Activated gamma-delta T cell (primary cell): ENCODE measurements around the gene ELK4.

ENCODE experiments used
- DNase-seq: peaks from one replicate; lab custom pipeline; 2025; lab: John Stamatoyannopoulos, UW

The ELK4 gene

DNA sequence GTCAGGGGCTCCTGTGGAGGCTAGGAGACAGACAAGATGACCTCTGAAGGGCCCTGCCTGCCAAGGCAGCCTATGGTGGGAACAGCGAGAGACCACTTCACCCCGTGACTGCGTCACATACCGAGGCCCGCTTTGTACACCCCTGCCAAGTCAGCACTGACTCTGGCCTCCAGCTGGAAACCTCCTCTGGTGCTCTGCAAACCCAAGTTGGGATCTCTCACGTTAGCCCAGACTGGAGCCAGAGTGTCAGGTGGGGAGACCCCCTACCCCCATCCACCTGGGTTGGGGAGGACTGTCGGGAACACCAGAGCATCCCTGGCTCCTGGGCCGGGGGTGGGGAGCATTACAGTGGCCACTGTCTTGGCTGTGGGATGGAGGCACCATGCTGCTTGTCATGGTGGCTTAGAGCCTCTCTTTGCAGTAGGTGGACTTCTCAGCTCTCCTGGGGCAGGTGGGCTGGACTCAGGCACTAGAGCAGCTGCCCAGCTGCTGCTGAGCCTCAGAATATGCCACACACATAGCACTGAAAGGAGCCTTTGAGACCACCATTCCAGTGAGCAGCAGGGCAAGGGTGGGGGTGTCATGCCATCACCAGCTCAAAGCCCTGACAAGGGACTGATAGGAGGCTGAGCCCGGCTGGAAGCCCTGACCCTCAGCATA lies 50.4 kb downstream of the ELK4 start:
- no peak for DNase-seq

DNA sequence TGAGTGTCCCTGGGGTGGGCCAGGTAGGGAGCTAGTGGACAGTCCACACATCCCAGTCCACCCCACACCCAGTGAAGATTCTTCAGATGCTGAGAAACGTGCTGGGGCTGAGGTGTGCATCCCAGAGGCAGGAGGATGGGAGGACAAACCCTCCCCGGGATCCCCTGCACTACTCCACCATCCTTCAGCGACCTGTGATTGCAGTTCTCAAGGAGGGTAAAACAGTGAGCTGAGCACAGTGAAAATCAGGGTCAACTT lies 51.0 kb downstream of the ELK4 start:
- no peak for DNase-seq

DNA sequence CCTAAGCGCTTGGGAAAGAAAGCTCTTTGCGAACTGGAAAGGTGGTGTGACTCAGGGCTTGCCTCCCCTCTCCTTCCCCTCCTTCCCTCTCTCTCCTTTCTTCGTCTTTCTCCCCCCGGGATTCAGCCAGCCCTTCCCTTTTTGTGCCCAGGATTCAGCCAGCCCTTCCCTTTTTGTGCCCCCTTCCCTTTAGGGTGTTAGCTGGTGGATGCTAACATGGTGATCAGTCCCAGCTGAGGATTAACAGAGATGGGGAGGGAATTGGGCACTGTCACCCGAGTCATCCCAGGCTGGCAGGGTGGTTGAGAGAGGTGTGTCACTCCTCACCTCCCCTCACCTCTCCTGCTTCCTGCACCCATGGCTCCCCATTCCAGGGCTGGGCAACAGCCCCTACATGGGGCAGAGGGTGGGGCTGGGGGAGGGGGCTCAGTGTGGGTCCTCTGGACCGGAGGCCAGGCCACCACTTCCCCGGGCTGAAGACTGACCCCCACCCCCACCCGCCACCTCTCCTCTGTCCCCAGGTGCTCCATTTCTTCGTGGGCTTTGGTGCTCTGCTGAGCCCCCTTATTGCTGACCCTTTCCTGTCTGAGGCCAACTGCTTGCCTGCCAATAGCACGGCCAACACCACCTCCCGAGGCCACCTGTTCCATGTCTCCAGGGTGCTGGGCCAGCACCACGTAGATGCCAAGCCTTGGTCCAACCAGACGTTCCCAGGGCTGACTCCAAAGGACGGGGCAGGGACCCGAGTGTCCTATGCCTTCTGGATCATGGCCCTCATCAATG lies 51.5 kb downstream of the ELK4 start:
- DNase-seq: no peak

DNA sequence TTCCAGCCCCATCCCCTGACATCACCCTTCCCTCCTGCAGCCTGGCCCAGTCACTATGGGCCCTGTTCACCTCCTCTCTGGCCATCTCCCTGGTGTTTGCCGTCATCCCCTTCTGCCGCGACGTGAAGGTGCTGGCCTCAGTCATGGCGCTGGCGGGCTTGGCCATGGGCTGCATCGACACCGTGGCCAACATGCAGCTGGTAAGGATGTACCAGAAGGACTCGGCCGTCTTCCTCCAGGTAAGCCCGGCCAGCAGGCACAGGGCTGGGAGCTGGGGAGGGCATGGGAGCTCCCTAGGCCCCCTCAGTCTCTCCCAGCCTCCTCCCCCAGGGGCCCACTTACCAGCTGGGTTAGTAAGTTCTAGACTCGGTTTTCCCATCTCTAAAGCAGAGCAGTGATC lies 52.1 kb downstream of the ELK4 start:
- DNase-seq: no peak

DNA sequence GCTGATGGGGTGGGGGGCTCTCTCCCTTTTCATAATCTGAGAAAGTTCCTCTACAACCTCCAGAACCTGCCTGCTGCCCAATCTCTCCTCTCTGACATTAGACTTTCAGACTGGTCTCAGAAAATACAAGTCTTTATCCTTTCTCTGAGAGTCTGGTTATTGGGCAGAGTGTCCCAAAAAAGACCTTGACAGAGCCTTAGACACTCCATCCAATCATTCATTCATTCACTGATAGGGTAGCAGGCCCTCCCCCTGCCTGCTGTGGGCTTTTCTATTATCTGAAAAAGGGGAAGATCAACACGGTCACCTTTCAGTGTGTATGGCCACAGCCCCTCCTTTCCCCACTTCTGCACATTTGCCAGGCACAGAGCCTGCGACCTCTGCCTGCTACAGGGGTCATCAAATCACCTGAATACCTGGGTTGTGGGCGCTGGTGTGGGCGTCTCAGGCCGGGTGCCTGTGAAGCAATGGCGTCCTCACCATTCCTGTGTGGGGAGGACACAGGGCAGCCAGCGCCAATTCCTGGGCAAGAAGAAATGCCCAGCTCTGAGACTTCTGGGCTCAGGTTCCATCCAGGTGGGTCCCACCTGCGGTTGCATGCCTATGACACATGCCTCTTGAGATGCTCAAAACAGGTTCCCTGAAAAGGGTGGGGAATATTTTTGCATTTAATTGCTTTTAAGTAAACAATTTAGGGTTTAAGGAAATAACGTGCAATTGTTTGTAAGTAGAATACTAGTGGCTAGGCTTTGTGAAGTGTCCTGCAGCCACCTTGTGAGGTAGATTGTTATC lies 52.8 kb downstream of the ELK4 start:
- no peak for DNase-seq

DNA sequence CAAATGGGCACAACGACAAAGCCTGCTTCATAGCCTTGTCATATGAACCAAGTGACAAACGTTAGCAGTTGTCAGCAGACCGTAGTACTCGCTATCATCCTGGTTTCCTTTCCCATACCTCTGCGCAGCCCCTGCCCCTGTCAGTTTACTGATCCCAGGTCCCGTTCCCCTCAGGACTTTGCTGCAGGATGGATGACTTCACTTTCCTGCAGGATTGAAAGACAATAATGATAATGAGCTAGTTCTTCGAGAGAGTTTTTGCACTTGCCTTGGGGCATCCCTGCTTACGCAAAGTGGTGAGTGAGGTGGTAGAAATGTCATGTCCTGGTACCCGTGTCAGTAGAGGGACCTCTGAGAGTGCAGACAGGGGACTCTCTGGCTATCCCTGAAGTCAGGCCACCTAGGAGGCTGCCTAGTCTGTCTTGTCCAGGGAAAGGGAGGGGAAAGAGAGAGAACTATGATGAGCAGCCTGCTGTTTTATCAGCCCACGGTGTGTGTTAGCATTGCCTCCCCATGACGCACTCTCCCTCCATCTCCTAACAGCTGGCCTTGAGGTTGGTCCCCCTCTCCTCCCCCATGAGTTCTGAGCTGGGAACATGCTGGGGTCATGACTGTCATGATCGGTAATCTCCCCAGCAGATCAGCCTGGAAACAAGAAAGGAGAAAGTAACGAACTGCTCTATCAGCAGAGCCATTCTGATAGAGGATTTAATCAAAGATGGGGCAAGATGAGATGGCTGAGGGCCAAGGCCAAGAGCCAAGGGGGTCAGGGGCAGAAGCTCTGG lies 53.7 kb downstream of the ELK4 start:
- no peak for DNase-seq

GRCh38 chr1:205576805-205577761 lies 54.7 kb downstream of the ELK4 start:
- DNase-seq: no peak

- DNase-seq: no peak
Observed at GRCh38 chr1:205576011-205576410, 55.8 kb downstream of the ELK4 start.

GRCh38 chr1:205575294-205575885 lies 56.4 kb downstream of the ELK4 start:
- DNase-seq: no peak

DNA sequence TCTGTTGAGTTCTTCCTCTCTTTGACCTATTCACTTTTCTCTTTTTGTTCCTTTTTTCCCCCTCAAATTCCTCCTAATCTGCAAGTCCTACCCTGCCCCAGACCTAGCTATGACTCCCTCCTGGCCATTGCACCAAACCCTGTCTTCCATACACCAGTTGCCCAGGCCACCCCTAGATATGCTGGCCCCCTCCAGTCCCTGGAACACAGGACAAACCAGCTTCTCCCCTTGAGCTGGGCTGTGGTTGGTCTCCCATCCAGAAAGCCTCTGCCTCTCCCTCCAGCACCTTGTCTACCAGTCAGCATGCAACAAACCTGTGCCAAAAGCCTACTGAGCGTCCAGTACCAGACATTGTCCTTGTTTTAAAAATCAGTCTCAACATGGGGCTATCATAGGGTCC lies 59.4 kb downstream of the ELK4 start:
- DNase-seq: no peak

GRCh38 chr1:205571747-205572146 lies 60.1 kb downstream of the ELK4 start:
- no peak for DNase-seq

GRCh38 chr1:205570796-205571537 lies 60.8 kb downstream of the ELK4 start:
- no peak for DNase-seq

GRCh38 chr1:205570173-205570501 lies 61.7 kb downstream of the ELK4 start:
- DNase-seq: no peak

GRCh38 chr1:205569411-205570172 lies 62.2 kb downstream of the ELK4 start:
- no peak for DNase-seq

DNA sequence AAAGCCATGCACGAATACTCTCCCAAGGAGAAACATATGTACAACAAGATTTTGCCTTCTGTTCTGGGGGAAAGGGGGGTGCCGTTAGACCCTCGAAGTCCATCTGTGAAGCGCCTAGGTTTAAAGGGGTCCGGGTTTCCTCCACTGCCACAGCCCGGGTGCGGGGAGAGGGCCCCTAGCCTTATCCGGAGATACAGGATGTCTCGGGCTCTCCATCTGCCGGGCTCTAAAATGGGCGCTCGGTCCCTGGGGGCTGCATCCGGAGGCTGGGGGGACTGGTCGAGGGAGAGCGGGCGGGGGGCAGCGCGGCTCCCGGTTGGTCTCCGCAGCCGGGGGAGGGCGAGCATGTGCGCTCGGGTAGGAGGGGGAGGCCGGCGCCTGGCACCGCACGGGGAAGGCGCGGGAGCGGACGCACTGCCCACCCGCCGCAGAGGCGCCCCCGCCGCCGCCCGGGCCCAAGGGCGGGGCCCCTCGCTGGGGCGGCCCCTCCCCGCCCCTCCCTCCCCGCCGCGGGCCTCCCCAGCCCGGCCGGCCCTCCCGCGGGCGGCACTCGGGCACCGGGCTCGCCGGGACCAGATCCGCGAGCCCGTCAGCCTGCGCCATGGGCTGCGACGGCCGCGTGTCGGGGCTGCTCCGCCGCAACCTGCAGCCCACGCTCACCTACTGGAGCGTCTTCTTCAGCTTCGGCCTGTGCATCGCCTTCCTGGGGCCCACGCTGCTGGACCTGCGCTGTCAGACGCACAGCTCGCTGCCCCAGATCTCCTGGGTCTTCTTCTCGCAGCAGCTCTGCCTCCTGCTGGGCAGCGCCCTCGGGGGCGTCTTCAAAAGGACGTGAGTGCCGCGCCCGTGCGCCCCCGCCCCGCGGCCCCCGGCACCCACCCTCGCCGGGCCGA lies 63.1 kb downstream of the ELK4 start:
- DNase-seq: peak; percentile 12

DNA sequence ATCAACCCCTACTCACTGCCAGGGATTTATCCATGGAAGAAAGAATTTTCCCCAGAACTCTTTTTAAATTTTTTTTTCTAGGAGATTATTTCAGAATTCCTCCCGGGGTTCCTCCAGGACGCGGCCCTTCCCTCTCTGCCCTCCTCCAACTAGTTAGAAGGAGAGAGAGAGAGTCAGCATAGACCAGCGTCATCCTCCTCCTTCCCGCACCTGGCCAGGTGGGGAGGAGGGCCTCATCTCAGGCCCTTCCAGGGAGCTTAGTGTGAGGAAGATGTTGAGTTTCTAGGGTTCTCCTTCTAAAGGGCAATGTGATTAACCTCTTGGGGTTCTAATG lies 63.7 kb downstream of the ELK4 start:
- no peak for DNase-seq

GRCh38 chr1:205567716-205568115 lies 64.1 kb downstream of the ELK4 start:
- DNase-seq: no peak

- DNase-seq: no peak
Observed at GRCh38 chr1:205565799-205566198, 66.0 kb downstream of the ELK4 start.
